NT2/D1 (cell line): ENCODE data around the gene TGFB3.
A peak's percentile ranks its signal among the peaks of the same experiment; 100 is the strongest.

Experiments
- DNase-seq: peaks from one replicate; pipeline ENCODE4 v3.0.0-alpha.2; 2011; ENCODE audit warnings: low read depth, low spot score
- H3K27me3 ChIP-seq: 2 replicates; pipeline ENCODE4 v1.6.0; 2011; ENCODE audit warnings: mild to moderate bottlenecking; ENCODE audit not compliant: insufficient read length, insufficient read depth
- H3K36me3 ChIP-seq: 2 replicates; pipeline ENCODE4 v1.6.1; 2011; ENCODE audit warnings: mild to moderate bottlenecking, low read length, mixed read lengths; ENCODE audit not compliant: insufficient read depth, insufficient read length
- H3K4me1 ChIP-seq: 2 replicates; pipeline ENCODE4 v1.5.1; 2011; ENCODE audit not compliant: insufficient read depth, insufficient read length
- H3K4me3 ChIP-seq: 2 replicates; pipeline ENCODE4 v1.5.1; 2011; ENCODE audit warnings: low read depth; ENCODE audit not compliant: insufficient read length
- H3K9ac ChIP-seq: 2 replicates; pipeline ENCODE4 v1.6.0; 2011; ENCODE audit warnings: low read depth; ENCODE audit not compliant: insufficient read length
- H3K9me3 ChIP-seq: 2 replicates; pipeline ENCODE4 v1.5.1; 2011; ENCODE audit warnings: mild to moderate bottlenecking, low read length; ENCODE audit not compliant: insufficient read depth
- SUZ12 ChIP-seq: IDR thresholded peaks from 2 replicates; pipeline ENCODE4 v1.6.1; 2011; ENCODE audit not compliant: insufficient read length, insufficient read depth; ENCODE audit errors: extremely low read depth
- YY1 ChIP-seq: IDR thresholded peaks from 2 replicates; pipeline ENCODE4 v1.6.1; 2011; ENCODE audit not compliant: insufficient read length, insufficient read depth
- ZNF274 ChIP-seq: IDR thresholded peaks from 2 replicates; pipeline ENCODE4 v1.6.1; 2011; ENCODE audit warnings: mild to moderate bottlenecking, low read depth, low read length

TGFB3 gene

DNA sequence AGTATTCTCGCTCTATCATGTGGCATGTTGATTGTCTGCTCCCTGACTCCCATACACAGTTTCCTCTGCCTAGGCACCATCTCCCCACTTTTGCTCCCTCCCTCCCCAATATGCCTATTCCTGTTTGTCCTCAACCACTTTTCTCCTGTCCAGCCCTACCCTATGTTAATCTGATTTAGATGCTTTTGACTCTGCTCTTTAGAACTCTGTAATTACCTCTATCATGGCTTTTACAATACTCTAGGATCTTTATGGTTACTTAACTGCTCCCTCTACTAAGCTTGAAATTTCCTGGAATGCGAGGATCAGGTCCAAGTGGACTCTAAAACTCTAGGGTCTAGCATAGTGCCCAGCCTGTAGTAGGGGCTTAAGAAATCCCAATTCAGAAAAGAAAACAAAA, 68.6 kb downstream of the TGFB3 start:
- Histone ChIP-seq H3K4me3 (no peak overlapping the region), H3K27me3 (no peaks in the 10 kb centered on the region), H3K9ac (no peak overlapping the region), H3K4me1 (peaks cover under 1% of the 10 kb centered on the region), H3K9me3 (no peaks in the 10 kb centered on the region), H3K36me3 (peaks cover 1% of the 10 kb centered on the region)
- no peak for TF ChIP-seq YY1
- TF ChIP-seq ZNF274: no peak
- no peak for TF ChIP-seq SUZ12
- DNase-seq: no peak

DNA sequence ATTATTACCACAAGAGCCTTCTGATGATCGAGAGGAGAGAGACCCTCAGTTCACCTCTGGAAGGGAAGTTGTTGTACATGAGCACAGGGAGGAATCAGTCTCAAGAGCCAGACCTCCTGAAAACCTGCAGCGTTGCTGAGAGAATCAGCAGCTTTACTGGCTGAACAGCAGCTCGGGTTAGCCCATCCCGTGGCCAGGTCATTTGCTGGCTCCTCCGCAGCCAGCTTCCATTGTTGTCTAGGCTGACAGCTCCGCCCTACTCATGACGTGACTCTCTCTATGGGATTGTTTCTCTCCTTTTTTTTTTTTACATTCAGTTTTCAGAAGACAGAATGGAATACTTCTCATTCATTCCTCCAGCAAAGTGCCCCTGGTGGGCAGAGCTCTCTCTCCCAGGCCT, 69.9 kb downstream of the TGFB3 start:
- TF ChIP-seq SUZ12 (no peak), ZNF274 (no peak), YY1 (no peak)
- H3K4me1 ChIP-seq: peaks cover 4% of the 10 kb centered on the region
- no peaks in the 10 kb centered on the region for H3K27me3 ChIP-seq
- peak; percentile 30 for DNase-seq
- H3K9me3 ChIP-seq: no peaks in the 10 kb centered on the region
- H3K9ac ChIP-seq: no peak overlapping the region
- H3K36me3 ChIP-seq: peaks cover 6% of the 10 kb centered on the region
- no peak overlapping the region for H3K4me3 ChIP-seq

DNA sequence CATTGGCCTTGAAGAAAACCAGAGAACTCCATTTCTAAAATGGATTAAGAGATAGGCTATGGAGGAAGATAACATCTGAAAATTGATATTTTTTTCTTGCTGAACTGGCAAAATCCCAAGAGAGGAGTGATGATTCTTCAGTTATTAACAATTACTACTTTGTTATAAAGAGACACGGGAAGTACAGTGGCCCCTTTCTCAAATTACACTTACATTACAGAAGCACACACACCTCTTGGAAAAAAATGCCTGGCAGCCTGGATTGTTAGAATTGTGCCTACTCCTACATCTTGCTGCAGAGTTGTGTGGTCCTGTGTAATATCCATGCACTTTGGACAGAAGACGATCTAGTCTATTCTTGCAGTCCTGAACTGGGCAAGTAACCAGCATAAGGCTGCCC, 71.7 kb downstream of the TGFB3 start:
- H3K9me3 ChIP-seq: no peaks in the 10 kb centered on the region
- no peak overlapping the region for H3K9ac ChIP-seq
- no peaks in the 10 kb centered on the region for H3K27me3 ChIP-seq
- H3K4me1 ChIP-seq: peaks cover 4% of the 10 kb centered on the region
- H3K36me3 ChIP-seq: peaks cover 6% of the 10 kb centered on the region
- DNase-seq: no peak
- TF ChIP-seq SUZ12 (no peak), YY1 (no peak), ZNF274 (no peak)
- no peak overlapping the region for H3K4me3 ChIP-seq

DNA sequence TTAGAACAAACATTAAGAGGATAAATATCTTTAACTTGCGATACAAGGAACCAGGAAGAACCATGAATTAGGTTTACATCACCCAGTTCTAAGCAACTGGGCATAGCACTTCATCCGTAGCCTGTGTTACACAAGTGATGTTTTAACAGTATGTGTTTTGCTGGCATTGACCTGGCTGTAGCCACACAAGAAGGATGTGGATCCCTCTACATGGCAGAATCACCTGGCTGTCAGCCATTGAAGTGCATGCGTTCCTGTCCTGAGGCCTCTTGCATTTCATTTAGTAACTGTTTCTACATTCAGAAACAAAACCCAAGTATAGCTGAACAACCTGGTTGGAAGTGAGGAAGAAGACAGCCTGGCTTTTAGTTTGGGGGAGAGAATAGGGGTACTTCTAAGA, 72.2 kb downstream of the TGFB3 start:
- H3K4me3 ChIP-seq: no peak overlapping the region
- H3K4me1 ChIP-seq: peaks cover 4% of the 10 kb centered on the region
- no peaks in the 10 kb centered on the region for H3K27me3 ChIP-seq
- H3K36me3 ChIP-seq: peaks cover 6% of the 10 kb centered on the region
- TF ChIP-seq SUZ12 (no peak), ZNF274 (no peak), YY1 (no peak)
- no peak overlapping the region for H3K9ac ChIP-seq
- DNase-seq: no peak
- no peaks in the 10 kb centered on the region for H3K9me3 ChIP-seq
